ENCODE measurements around the gene MPO. TPM values are rescaled to one million over a fixed set of nuclear protein-coding genes. Genes with fewer than 3 reads are reported as not detected.

The MPO gene
- polyA plus RNA-seq, 1 experiment = not detected

- Histone ChIP-seq H3K27me3 (ENCODE audit: control insufficient read depth, insufficient read depth, low read length) (peaks cover 20% of the 10 kb centered on the region), H3K27ac (ENCODE audit: low read depth, low read length) (no peak overlapping the region), H3K9me3 (ENCODE audit: control insufficient read depth, insufficient read depth, low read length) (no peaks in the 10 kb centered on the region), H3K4me3 (ENCODE audit: low read depth, low read length) (no peak overlapping the region)
- POLR2A ChIA-PET = no interaction called here
- CTCF ChIA-PET = interaction anchor here (1.1 to 1.6 kb wide), 2 partner anchors 18 kb away, joined by 3 to 8 read pairs; no protein-coding TSS in a partner anchor
- TF ChIP-seq CTCF (IDR thresholded peaks at IDR 0.05; ENCODE audit: low read depth, low read length) = no peak
- DNase-seq (ENCODE audit: low read depth, low spot score) = no peak
Observed at GRCh38 chr17:58231641-58232040, 49.1 kb downstream of the MPO start.

- Histone ChIP-seq H3K4me3 (ENCODE audit: low read depth, low read length) (no peak overlapping the region), H3K27ac (ENCODE audit: low read depth, low read length) (no peak overlapping the region), H3K9me3 (ENCODE audit: control insufficient read depth, insufficient read depth, low read length) (no peaks in the 10 kb centered on the region), H3K27me3 (ENCODE audit: control insufficient read depth, insufficient read depth, low read length) (peaks cover 12% of the 10 kb centered on the region)
- ChIA-PET CTCF (interaction anchor here (1.2 to 1.6 kb wide), 3 partner anchors 18 to 20 kb away, joined by 3 to 10 read pairs (median 3); no protein-coding TSS in a partner anchor), POLR2A (no interaction called here)
- TF ChIP-seq CTCF (IDR thresholded peaks at IDR 0.05; ENCODE audit: low read depth, low read length) = no peak
- no peak for DNase-seq (ENCODE audit: low read depth, low spot score)
Observed at GRCh38 chr17:58229881-58230280, 50.9 kb downstream of the MPO start.

GRCh38 chr17:58229384-58229783, 51.4 kb downstream of the MPO start:
- no peak overlapping the region for H3K27ac ChIP-seq (ENCODE audit: low read depth, low read length)
- no peaks in the 10 kb centered on the region for H3K9me3 ChIP-seq (ENCODE audit: control insufficient read depth, insufficient read depth, low read length)
- H3K4me3 ChIP-seq (ENCODE audit: low read depth, low read length) = no peak overlapping the region
- ChIA-PET CTCF (interaction anchor here (0.9 to 1.2 kb wide), 2 partner anchors 18 to 30 kb away, joined by 3 read pairs; no protein-coding TSS in a partner anchor), POLR2A (no interaction called here)
- no peak for DNase-seq (ENCODE audit: low read depth, low spot score)
- H3K27me3 ChIP-seq (ENCODE audit: control insufficient read depth, insufficient read depth, low read length) = peaks cover 12% of the 10 kb centered on the region
- TF ChIP-seq CTCF (IDR thresholded peaks at IDR 0.05; ENCODE audit: low read depth, low read length) = no peak

- no peak overlapping the region for H3K27ac ChIP-seq (ENCODE audit: low read depth, low read length)
- ChIA-PET CTCF (interaction anchor here (0.9 kb wide), 1 partner anchor 29 kb away, joined by 3 read pairs; no protein-coding TSS in a partner anchor), POLR2A (no interaction called here)
- H3K9me3 ChIP-seq (ENCODE audit: control insufficient read depth, insufficient read depth, low read length) = no peaks in the 10 kb centered on the region
- TF ChIP-seq CTCF (IDR thresholded peaks at IDR 0.05; ENCODE audit: low read depth, low read length) = no peak
- no peak for DNase-seq (ENCODE audit: low read depth, low spot score)
- peaks cover 12% of the 10 kb centered on the region for H3K27me3 ChIP-seq (ENCODE audit: control insufficient read depth, insufficient read depth, low read length)
- no peak overlapping the region for H3K4me3 ChIP-seq (ENCODE audit: low read depth, low read length)
Observed at GRCh38 chr17:58228679-58229078, 52.1 kb downstream of the MPO start.

GRCh38 chr17:58227733-58228132, 53.0 kb downstream of the MPO start:
- Histone ChIP-seq H3K27ac (ENCODE audit: low read depth, low read length) (no peak overlapping the region), H3K27me3 (ENCODE audit: control insufficient read depth, insufficient read depth, low read length) (peaks cover 12% of the 10 kb centered on the region), H3K4me3 (ENCODE audit: low read depth, low read length) (no peak overlapping the region), H3K9me3 (ENCODE audit: control insufficient read depth, insufficient read depth, low read length) (no peaks in the 10 kb centered on the region)
- DNase-seq (ENCODE audit: low read depth, low spot score) = no peak
- TF ChIP-seq CTCF (IDR thresholded peaks at IDR 0.05; ENCODE audit: low read depth, low read length) = no peak
- ChIA-PET CTCF (interaction anchor here (4.1 kb wide), 1 partner anchor 22 kb away, joined by 25 read pairs; no protein-coding TSS in a partner anchor), POLR2A (no interaction called here)
